ENCODE data around the gene SART1. TPM values are rescaled to one million over a fixed set of nuclear protein-coding genes. Genes with fewer than 3 reads are reported as not detected.

SART1 gene
- total and polyA plus RNA-seq, 10 donors, result 26.6 to 117 (median 61.9) TPM

DNA sequence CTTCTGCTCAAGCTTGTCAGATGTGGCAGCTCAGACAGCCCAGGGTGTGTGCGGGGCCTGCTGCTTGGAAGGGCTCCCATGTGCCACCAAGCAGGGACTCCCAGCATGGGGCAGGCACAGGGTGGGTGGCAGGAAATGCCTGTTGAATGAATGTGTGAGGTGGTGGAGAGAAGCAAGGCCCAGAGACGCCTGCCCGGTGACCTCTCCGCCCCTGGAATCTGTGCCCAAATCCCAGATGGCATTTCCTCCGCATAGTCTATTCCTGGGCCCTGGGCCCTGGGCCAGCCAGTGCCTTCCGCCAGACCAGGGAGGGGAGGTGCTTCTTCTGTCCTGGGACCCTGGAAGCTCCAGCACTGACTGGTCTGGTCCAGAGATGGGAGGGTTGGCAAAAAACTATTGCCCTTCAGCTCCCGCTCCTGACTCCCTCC lies 53.9 kb downstream of the SART1 start:
- Histone ChIP-seq H3K27ac (peak overlapping the region in 2 of 8 donors; percentile 23 to 40), H3K4me3 (no peak overlapping the region), H3K27me3 (replicated peaks in 1 of 7) (peaks cover 6 to 37% (median 19%) of the 10 kb centered on the region in 7 donors), H3K4me1 (peaks cover 3 to 33% (median 9%) of the 10 kb centered on the region in 6 donors), H3K36me3 (no peaks in the 10 kb centered on the region), H3K9me3 (no peaks in the 10 kb centered on the region)
- TF ChIP-seq POLR2A (IDR thresholded peaks at IDR 0.05) (no peak), POLR2AphosphoS5 (IDR thresholded peaks at IDR 0.05) (peak in 1 of 3 donors; percentile 24)
- TF ChIP-seq, protein P1, sequence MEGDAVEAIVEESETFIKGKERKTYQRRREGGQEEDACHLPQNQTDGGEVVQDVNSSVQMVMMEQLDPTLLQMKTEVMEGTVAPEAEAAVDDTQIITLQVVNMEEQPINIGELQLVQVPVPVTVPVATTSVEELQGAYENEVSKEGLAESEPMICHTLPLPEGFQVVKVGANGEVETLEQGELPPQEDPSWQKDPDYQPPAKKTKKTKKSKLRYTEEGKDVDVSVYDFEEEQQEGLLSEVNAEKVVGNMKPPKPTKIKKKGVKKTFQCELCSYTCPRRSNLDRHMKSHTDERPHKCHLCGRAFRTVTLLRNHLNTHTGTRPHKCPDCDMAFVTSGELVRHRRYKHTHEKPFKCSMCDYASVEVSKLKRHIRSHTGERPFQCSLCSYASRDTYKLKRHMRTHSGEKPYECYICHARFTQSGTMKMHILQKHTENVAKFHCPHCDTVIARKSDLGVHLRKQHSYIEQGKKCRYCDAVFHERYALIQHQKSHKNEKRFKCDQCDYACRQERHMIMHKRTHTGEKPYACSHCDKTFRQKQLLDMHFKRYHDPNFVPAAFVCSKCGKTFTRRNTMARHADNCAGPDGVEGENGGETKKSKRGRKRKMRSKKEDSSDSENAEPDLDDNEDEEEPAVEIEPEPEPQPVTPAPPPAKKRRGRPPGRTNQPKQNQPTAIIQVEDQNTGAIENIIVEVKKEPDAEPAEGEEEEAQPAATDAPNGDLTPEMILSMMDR (IDR thresholded peaks at IDR 0.05 in 8 of 11, conservative IDR thresholded peaks at IDR 0.05 in 3 of 11), result no peak
- WGBS, 5 donors, result 64 to 89% (median 86%) methylated on average over 6 to 7 of the region's 7 CpGs
- DNase-seq, result no peak
- intact Hi-C loops (cut with DNase I; ENCODE audit: low total_unique reads), result no loop called here

GRCh38 chr11:66015936-66016792 lies 54.6 kb downstream of the SART1 start:
- Histone ChIP-seq H3K27ac (peak overlapping the region in 2 of 8 donors; percentile 23 to 40), H3K9me3 (no peaks in the 10 kb centered on the region), H3K4me3 (no peak overlapping the region), H3K36me3 (no peaks in the 10 kb centered on the region), H3K4me1 (peaks cover 3 to 40% (median 11%) of the 10 kb centered on the region in 6 donors), H3K27me3 (replicated peaks in 1 of 7) (peaks cover 6 to 30% (median 19%) of the 10 kb centered on the region in 7 donors)
- no peak for DNase-seq
- WGBS, 5 donors, result 83 to 91% (median 87%) methylated on average over 15 to 18 of the region's 18 CpGs
- intact Hi-C loops (cut with DNase I; ENCODE audit: low total_unique reads), result no loop called here
- no peak for TF ChIP-seq POLR2A (IDR thresholded peaks at IDR 0.05)
- no peak for TF ChIP-seq POLR2AphosphoS5 (IDR thresholded peaks at IDR 0.05)
- TF ChIP-seq, protein P1 (IDR thresholded peaks at IDR 0.05 in 8 of 11, conservative IDR thresholded peaks at IDR 0.05 in 3 of 11), result no peak

DNA sequence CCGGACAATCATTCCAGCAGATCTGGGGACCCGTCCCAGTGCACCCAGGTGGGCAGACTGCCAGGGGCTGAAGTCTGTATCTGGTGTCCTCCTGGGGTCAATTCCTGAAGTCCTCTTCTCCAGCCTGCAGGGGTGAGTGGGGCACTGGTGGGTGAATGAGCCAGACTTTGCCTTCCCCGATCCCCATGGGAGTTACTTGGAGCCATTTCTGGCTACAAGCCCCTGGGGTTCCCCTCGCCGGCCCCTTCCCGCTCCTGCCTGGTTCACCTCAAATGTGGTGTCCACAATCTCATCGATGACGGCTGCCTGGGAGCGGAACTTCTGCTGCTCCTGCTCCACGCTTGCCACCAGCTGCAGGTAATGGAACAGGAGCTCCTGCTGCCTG lies 55.3 kb downstream of the SART1 start:
- 90 to 95% (median 91%) methylated on average over 10 of the region's 10 CpGs for WGBS, 5 donors
- peaks cover 4 to 30% (median 14%) of the 10 kb centered on the region in 7 donors for H3K27me3 ChIP-seq (replicated peaks in 1 of 7)
- H3K36me3 ChIP-seq, result no peaks in the 10 kb centered on the region
- intact Hi-C loops (cut with DNase I; ENCODE audit: low total_unique reads), result no loop called here
- no peak for DNase-seq
- peaks cover 1 to 41% (median 13%) of the 10 kb centered on the region in 6 donors for H3K4me1 ChIP-seq
- TF ChIP-seq POLR2AphosphoS5 (IDR thresholded peaks at IDR 0.05), result no peak
- TF ChIP-seq, protein P1 (IDR thresholded peaks at IDR 0.05 in 8 of 11, conservative IDR thresholded peaks at IDR 0.05 in 3 of 11), result no peak
- no peak for TF ChIP-seq POLR2A (IDR thresholded peaks at IDR 0.05)
- no peak overlapping the region for H3K4me3 ChIP-seq
- no peaks in the 10 kb centered on the region for H3K9me3 ChIP-seq
- no peak overlapping the region for H3K27ac ChIP-seq

DNA sequence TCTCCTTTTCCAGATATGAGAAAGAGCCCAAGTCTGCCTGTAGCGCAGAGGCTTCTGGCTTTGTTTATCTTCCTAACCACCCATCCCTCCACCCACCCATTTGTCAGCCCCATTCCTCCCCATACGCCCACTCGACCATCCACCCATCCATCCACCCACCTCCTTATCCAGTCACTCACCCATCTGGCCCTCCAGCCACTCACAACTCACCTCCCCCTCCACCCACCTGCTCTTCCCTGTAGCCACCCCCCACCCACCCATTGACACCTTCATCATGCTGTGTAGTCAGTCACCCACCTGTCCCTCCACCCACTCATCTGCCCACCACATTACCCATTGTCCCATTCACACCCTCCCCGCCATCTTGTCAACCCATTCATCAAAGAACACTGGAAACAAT lies 55.8 kb downstream of the SART1 start:
- intact Hi-C loops (cut with DNase I; ENCODE audit: low total_unique reads), result no loop called here
- no peak for DNase-seq
- Histone ChIP-seq H3K27ac (no peak overlapping the region), H3K4me3 (no peak overlapping the region), H3K36me3 (no peaks in the 10 kb centered on the region), H3K27me3 (replicated peaks in 1 of 7) (peaks cover 3 to 25% (median 9%) of the 10 kb centered on the region in 7 donors), H3K9me3 (no peaks in the 10 kb centered on the region), H3K4me1 (peaks cover under 1 to 41% (median 13%) of the 10 kb centered on the region in 6 donors)
- 73 to 88% (median 86%) methylated on average over 4 of the region's 4 CpGs for WGBS, 5 donors
- TF ChIP-seq, protein P1 (IDR thresholded peaks at IDR 0.05 in 8 of 11, conservative IDR thresholded peaks at IDR 0.05 in 3 of 11), result no peak
- TF ChIP-seq POLR2AphosphoS5 (IDR thresholded peaks at IDR 0.05) (no peak), POLR2A (IDR thresholded peaks at IDR 0.05) (no peak)

All from spleen (tissue), 11 donors.